Measurements from ENCODE around the gene THNSL1.

THNSL1 gene

DNA sequence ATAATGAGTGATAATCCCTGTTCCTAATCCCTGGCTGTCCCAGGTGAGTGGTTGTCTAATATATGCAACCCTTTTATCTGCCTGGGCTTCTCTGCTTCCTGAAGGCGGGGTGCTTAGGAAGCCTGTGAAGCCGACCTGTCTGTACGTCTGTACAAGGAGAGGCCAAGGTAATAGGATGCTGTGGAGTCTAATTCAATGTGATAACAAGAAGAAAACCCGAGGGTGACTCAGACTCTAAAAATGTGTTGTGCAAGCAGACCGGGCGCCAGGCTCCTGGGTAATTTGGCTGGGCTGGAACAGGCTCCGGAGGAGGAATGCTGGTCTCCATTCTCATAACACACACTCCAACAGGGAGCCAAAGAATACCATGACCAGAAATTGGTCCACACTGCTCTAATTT lies 43.6 kb downstream of the THNSL1 start:
- no peak for DNase-seq (ENCODE audit: low read depth in 2 of 2)

DNA sequence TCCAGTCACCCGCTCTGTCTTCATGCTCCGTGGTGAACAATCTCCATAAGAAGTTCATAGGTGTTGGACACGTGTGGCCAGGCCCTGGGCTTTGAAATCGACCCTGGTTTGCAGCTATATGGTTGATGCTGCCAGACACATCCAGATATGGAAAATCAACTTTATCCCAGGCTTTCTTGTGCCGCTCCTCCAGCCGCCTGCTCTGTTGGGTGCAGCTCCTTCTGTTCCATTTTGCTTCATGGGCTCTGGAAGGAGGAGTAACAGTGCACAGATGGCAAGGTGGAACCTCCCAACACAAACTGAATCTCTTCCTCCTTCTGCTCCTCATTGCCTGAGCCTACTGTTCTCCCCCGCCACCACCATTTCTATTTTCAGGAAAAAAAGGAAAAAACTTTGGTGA lies 44.7 kb downstream of the THNSL1 start:
- no peak for DNase-seq (ENCODE audit: low read depth in 2 of 2)

DNA sequence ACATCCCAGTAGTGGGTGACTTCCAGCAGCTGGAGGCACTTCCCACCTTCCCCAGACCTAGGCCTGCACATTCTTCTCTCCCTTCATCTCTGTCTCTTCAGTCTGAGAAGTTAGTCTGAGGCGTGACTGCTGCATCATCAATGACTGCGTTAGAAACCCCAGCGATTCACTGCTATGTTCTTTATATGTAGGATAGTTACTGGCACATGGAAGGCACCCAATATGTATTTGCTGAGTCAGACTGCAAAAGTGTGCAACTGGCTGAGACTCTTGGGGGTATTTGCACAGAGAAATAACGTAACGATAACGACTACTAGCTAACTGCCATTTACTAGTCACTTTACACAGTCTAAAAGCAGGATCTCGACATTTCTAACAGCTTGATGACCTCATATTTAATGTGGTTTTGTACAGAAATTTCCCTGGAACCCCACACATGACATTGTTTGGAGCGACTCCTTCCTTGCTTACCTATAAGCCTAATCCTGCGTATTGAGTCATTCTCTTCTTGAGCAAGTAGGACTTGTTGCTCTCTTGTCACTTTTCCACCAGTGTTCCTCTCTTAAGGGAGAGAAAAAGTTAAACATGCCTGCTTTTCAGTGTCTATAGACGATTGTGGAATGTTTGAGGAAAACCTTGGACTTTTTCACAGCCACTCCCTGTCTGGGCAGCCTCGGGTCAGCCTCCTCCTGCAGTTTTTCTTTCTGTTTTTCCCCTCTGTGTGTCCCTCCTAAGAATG lies 45.5 kb downstream of the THNSL1 start:
- DNase-seq (ENCODE audit: low read depth in 2 of 2) = no peak

DNA sequence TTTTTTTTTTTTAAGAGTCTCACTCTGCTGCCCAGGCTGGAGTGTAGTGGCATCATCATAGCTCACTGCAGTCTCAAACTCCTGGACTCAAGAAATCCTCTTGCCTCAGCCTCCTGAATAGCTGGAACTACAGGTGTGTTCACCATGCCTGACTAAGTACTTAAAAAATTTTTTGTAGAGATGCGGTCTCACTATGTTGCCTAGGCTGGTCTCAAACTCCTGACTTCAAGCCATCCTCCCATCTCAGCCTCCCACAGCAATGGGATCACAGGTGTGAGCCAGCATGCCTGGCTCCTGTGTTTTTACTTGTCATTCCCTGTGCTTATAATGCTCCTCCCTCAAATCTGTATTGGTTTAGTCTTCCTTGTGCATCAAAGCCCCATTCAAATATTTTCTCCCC lies 46.7 kb downstream of the THNSL1 start:
- no peak for DNase-seq (ENCODE audit: low read depth in 2 of 2)

DNA sequence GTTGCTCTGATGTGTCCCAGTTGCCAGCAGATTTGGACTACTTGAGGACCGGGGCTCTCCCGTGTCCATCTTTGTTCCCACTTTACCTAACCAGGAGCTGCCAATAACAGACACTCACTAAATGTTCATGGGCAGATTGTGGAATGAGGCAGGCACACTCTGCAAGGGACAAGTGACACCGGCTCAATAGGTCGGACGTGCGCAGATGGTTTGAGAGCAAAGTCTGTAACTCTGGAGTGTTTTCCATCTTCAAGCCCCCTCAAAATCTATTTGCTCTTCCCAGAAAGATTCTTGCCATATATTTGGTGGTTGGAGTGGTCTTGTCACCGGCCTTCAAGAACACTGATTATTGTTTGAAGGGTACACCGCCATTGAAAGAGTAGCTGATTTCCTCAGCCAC lies 47.2 kb downstream of the THNSL1 start:
- DNase-seq (ENCODE audit: low read depth in 2 of 2) = no peak

DNA sequence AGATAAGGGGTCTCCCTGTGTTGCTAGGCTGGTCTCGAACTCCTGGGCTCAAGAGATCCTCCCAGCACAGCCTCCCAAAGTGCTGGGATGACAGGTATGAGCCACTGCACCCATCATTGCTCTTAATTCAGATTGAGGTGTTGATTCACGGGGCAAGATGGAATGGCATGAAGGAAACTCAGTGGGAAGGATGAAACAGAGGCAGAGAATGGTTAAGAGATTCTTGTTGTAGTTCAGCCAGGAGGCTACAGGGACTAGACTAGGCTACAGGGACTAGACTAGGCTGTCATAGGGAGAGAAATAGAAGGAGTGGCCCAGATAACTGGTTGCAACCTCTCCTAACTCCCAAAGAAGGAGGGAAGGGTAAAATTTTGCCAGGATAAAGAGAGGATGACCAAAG lies 48.0 kb downstream of the THNSL1 start:
- no peak for DNase-seq (ENCODE audit: low read depth in 2 of 2)

DNA sequence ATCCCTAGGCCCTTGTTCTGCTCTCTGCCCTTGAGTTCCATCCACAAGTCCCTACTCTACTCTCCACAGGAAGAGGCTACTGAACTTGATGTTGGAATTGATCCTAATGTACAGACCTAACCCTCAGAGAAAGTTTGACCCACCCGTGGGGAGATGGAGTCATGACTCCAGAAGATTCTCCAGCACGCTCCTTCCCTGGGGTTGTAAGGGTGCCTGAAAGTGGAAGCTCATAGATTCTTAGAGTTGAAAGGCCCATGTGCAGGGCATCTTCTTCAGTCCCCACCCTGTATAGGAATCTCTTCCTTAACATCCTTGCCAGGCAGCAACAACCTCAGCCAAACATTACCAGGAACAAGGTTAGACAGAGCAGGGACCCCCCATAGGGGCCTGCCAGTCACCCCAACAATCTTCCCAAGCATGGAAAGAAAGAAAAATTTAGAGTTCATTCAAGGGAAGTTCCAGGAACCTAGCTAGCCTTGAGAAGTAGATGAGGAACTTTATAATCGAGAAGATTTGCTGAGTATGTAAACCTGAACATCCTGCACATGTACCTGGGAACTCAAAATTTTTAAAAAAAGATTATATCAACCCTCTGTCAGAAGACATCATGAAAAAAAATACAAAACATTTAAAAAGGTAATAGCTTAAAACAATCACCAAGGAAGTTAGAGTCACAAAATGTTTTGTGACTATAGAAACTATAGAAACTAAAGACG lies 49.5 kb downstream of the THNSL1 start:
- DNase-seq (ENCODE audit: low read depth in 2 of 2) = no peak

DNA sequence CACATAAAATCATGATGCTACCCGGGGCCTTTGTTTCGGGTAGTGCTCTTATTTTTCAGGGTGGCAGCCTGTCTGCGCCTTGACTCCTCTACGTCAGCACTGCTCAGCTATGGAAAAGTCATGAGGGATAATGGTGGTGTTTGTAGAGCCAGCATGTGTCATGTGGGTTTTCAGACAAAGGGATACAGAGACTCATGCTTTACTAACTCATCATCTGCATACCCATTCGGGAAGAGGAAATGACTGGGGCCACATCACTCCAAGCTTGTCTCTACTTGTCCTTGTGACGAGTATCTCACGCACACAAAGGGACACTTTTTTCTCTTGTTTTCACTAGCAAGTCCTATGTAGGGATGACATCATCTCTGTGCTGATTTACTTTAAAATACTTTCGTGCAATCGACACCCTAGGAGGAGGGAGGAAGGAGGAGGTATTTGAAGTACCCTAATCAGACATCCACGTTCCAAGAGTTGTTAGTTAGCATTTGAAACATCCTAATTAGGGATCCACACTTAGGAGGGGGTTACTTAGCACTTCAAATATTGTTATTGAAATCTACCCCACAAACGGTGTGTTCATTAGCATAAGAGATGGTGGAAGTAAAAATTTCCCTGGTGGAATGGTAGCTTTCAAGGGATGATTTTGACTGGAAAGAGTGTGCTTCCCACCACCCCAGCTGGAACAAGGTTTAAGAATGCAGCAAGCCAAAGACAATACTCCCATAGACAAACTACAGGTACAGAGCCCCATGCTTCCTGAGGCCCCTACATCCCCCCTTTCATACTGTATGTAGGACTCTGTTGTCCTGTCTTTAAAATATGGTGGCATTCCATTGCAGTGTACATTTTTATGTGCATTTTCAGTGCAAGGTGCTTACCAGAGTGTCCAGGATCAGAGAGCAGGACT lies 52.0 kb downstream of the THNSL1 start:
- no peak for DNase-seq (ENCODE audit: low read depth in 2 of 2)

DNA sequence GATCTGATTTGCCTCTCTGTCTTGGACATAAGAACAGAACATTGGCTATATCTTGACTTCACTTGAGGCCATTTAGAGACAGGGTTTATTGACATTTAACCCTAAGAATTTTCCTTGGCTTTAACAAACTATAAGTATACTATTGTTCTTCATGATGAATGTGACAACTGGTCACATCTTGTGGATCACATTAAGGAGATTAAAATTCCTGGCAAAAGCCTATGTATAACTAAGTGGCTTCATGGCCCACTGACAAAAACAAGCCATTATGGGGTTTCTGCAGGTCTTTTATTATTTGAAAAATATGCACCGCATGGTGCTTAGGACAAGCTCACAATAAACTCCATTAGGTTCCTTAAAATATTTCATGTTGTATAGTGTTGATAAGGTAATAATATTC lies 54.8 kb downstream of the THNSL1 start:
- DNase-seq (ENCODE audit: low read depth in 2 of 2) = no peak

DNA sequence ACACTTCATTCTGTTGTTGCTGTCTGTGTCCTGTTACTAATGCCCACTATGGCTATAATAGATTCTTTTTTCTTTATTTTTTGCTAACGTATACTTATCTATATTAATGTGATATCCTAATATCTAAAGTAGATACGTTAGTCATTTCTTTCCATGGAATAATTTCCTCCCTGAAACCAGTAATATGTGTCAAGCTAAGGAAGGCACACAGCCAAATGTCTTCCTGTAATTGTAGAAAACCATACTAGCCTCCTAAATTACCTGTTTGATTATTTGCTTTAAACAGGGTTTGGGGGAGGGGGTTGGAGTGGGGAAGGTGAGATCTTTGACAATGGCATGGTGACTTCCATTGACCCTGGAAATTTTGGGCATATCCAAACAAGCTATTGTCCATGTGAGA lies 56.4 kb downstream of the THNSL1 start:
- no peak for DNase-seq (ENCODE audit: low read depth in 2 of 2)

DNA sequence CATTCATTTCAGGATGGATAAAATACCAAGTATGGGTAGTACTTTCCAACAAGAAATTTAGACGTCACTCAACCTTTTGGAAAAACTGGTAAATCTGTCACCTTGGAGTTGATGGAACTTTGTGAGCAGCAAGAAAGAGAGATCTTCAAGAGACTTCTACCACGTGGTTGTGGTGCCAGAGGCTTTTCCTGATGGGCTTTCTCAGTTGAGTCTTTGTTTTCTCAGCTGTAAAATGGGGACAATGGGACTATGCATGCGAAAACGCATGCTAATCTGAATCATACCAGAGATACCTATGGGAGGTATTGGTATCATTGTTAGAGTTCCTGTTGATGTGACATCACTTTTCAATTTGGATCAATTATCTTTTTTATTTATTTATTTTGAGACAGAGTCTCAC lies 59.4 kb downstream of the THNSL1 start:
- DNase-seq (ENCODE audit: low read depth in 2 of 2) = no peak

All from stimulated activated CD8-positive, alpha-beta memory T cell treated with anti-CD3 and anti-CD28 coated beads, Interleukin-7, amount 100 ng/mL, for 1 hour (primary cell).